ENCODE measurements around the gene TACR2. TPM values are rescaled to one million over a fixed set of nuclear protein-coding genes. Genes with fewer than 3 reads are reported as not detected.

TACR2 gene
- total RNA-seq, 2 donors from 2014 or later = 0.66 TPM; not detected in 1

DNA sequence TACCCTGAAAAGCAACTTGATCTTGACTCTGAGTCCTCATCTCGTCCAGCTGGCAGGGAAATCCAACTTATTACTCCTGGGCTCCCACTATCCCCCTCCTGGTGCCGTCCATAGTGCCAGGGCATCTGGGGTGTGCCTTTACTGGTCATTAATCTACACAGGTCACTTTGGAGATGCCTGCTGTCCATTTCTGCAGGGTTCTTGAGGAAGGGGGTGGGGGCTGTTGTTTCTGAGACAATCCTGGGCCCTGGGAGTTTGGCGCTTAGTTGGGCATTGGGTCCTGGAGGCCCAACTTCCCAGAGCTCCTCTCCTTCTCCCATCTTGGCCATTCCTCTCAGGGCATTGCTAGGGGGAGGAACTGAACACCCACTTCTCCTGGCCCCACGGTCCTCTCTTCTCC lies 6.0 kb upstream of the TACR2 start:
- intact Hi-C loops (cut with DNase I) = no loop called here
- no peak overlapping the region for H3K27ac ChIP-seq
- H3K4me3 ChIP-seq = no peak overlapping the region
- WGBS, 2 donors = 71 to 84% methylated on average over 4 of the region's 4 CpGs
- TF ChIP-seq POLR2A (IDR thresholded peaks at IDR 0.05) = no peak
- TF ChIP-seq, protein P1, sequence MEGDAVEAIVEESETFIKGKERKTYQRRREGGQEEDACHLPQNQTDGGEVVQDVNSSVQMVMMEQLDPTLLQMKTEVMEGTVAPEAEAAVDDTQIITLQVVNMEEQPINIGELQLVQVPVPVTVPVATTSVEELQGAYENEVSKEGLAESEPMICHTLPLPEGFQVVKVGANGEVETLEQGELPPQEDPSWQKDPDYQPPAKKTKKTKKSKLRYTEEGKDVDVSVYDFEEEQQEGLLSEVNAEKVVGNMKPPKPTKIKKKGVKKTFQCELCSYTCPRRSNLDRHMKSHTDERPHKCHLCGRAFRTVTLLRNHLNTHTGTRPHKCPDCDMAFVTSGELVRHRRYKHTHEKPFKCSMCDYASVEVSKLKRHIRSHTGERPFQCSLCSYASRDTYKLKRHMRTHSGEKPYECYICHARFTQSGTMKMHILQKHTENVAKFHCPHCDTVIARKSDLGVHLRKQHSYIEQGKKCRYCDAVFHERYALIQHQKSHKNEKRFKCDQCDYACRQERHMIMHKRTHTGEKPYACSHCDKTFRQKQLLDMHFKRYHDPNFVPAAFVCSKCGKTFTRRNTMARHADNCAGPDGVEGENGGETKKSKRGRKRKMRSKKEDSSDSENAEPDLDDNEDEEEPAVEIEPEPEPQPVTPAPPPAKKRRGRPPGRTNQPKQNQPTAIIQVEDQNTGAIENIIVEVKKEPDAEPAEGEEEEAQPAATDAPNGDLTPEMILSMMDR (IDR thresholded peaks at IDR 0.05) = no peak
- DNase-seq = no peak
- no peak for ATAC-seq
- peaks cover 9% of the 10 kb centered on the region for H3K4me1 ChIP-seq
- H3K27me3 ChIP-seq = no peaks in the 10 kb centered on the region
- H3K36me3 ChIP-seq (replicated peaks in 1 of 2; ENCODE audit: insufficient read depth in 1 of 2, low read depth in 2 of 2) = no peaks in the 10 kb centered on the region
- H3K9me3 ChIP-seq = no peaks in the 10 kb centered on the region

DNA sequence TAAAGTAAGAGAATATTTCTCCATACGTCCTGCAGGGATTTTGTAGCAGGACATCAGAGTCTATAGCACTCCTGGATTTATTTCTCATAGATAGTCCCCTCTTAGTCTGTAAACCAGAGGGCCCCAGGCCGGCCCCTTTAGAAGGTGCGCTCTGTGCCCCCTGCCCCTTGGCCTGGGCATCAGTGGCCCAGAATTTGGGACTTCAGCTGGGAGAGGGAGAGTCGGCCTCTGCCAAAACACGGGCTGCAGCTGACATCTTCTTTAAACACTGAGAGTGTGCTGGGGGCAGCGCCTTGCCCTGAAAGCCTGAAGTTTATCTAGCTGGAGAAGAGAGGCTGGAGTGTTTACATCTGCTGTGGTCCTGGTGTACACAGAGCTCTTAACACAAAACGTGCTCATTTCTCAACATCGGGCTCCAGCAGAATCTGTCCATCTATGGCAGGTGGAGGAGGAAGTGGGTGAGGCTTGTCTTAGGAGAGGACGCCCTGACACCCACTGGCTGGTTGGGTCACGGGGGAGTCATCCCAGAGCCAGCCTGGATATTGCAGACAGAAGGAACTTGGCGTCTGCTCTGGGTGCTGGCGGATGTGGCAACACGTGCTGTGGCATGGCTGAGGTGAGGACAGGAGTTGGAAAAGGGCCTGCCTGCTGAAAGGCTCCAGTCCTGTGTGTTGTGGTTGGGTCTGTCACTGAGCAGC lies 5.0 kb upstream of the TACR2 start:
- Histone ChIP-seq H3K27ac (no peak overlapping the region), H3K9me3 (no peaks in the 10 kb centered on the region), H3K4me3 (no peak overlapping the region), H3K36me3 (replicated peaks in 1 of 2; ENCODE audit: insufficient read depth in 1 of 2, low read depth in 2 of 2) (no peaks in the 10 kb centered on the region), H3K27me3 (no peaks in the 10 kb centered on the region), H3K4me1 (peaks cover 9% of the 10 kb centered on the region)
- TF ChIP-seq, protein P1 (IDR thresholded peaks at IDR 0.05) = no peak
- TF ChIP-seq POLR2A (IDR thresholded peaks at IDR 0.05) = no peak
- no peak for DNase-seq
- WGBS, 2 donors = 61 to 72% methylated on average over 11 to 13 of the region's 13 CpGs
- no peak for ATAC-seq
- intact Hi-C loops (cut with DNase I) = no loop called here

DNA sequence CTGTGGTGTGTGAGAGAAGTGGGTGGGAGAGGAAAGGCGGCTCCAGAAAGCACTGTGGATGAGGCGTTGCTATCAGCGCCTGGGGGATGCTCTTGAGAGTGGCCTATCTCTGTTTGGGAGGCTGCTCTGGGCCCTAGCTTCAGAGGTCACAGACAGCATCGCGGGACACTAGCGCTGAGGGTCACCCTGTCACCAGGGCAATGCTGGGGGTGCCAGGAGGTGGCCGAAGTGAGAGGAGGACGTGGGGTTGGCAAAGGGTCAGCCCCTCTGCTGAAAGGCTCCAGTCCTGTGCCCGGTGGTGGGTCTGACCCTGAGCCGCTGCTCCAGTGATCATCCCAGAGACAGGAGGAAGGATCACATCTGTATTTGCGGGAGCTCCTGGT lies 3.0 kb upstream of the TACR2 start:
- Histone ChIP-seq H3K36me3 (replicated peaks in 1 of 2; ENCODE audit: insufficient read depth in 1 of 2, low read depth in 2 of 2) (no peaks in the 10 kb centered on the region), H3K27me3 (no peaks in the 10 kb centered on the region), H3K9me3 (no peaks in the 10 kb centered on the region), H3K4me3 (no peak overlapping the region), H3K27ac (no peak overlapping the region), H3K4me1 (no peaks in the 10 kb centered on the region)
- ATAC-seq (no peak), DNase-seq (no peak)
- TF ChIP-seq, protein P1 (IDR thresholded peaks at IDR 0.05) = no peak
- intact Hi-C loops (cut with DNase I) = no loop called here
- 76 to 91% methylated on average over 11 of the region's 11 CpGs for WGBS, 2 donors

DNA sequence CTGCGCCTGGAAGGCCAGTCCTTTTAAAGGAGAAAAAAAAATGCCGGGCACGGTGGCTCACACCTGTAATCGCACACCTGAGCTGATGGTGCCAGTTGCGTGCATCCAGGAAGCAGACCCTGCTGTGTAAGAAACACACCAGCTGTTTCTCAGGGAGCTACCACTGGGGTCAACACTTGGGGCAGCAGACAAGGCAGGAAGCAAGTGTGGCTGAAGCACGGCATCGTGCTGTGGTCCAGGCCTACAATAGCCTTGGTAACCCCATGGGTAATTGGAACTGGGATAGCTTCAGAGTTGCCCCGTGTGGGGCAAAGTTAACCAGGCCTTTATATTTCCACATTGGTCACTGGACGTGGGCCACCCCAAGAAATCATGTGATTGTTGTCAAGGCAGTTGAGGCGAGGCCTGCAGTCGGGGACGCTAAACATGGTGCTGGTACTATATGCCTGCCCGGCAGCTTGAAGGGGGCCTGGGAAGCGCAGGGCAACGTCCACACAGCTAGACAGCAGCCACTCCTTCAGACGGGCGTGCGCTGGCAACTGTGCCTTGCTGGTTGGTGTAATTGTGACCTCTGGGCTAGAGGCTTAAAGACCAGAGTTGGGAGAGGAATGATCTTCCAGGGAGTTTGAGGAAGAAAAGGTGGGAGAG lies 2.5 kb upstream of the TACR2 start:
- WGBS, 2 donors = 79 to 84% methylated on average over 14 to 18 of the region's 18 CpGs
- no peak for TF ChIP-seq POLR2A (IDR thresholded peaks at IDR 0.05)
- TF ChIP-seq, protein P1 (IDR thresholded peaks at IDR 0.05) = no peak
- intact Hi-C loops (cut with DNase I) = no loop called here
- H3K36me3 ChIP-seq (replicated peaks in 1 of 2; ENCODE audit: insufficient read depth in 1 of 2, low read depth in 2 of 2) = no peaks in the 10 kb centered on the region
- no peaks in the 10 kb centered on the region for H3K4me1 ChIP-seq
- no peak overlapping the region for H3K27ac ChIP-seq
- no peak for DNase-seq
- no peaks in the 10 kb centered on the region for H3K9me3 ChIP-seq
- no peak for ATAC-seq
- no peak overlapping the region for H3K4me3 ChIP-seq
- H3K27me3 ChIP-seq = no peaks in the 10 kb centered on the region
